Epithelial cell of prostate (primary cell): ENCODE measurements around the gene RABAC1.

Source experiments
- DNase-seq: peaks from one replicate; pipeline ENCODE4 v3.0.0-alpha.2; 2011; ENCODE audit warnings: low read depth, low spot score
- H3K27ac ChIP-seq: fragments of 450-650 bp; 2 replicates; pipeline ENCODE4 v1.5.1; 2017; ENCODE audit warnings: mild to moderate bottlenecking

RABAC1 gene

GRCh38 chr19:41990615-41991014 is 31.5 kb upstream of the RABAC1 start:
- no peak for DNase-seq
- H3K27ac ChIP-seq: no peak overlapping the region

GRCh38 chr19:41990028-41990427 is 30.9 kb upstream of the RABAC1 start:
- no peak overlapping the region for H3K27ac ChIP-seq
- no peak for DNase-seq

- no peak for DNase-seq
- H3K27ac ChIP-seq: no peak overlapping the region
Measured at GRCh38 chr19:41988947-41989346, 29.8 kb upstream of the RABAC1 start.

- H3K27ac ChIP-seq: no peak overlapping the region
Measured at GRCh38 chr19:41987141-41987860, 28.2 kb upstream of the RABAC1 start.

GRCh38 chr19:41984961-41985360 is 25.8 kb upstream of the RABAC1 start:
- DNase-seq: no peak

More at GRCh38 chr19:41987141-41987860, 28.2 kb upstream of the RABAC1 start:
- no peak for DNase-seq

GRCh38 chr19:41981724-41982123 is 22.6 kb upstream of the RABAC1 start:
- H3K27ac ChIP-seq: no peak overlapping the region
- no peak for DNase-seq

More at GRCh38 chr19:41984961-41985360, 25.8 kb upstream of the RABAC1 start:
- H3K27ac ChIP-seq: no peak overlapping the region

GRCh38 chr19:41978470-41978869 is 19.3 kb upstream of the RABAC1 start:
- no peak overlapping the region for H3K27ac ChIP-seq
- no peak for DNase-seq

- no peak overlapping the region for H3K27ac ChIP-seq
Measured at GRCh38 chr19:41977916-41978315, 18.8 kb upstream of the RABAC1 start.

GRCh38 chr19:41974652-41975051 is 15.5 kb upstream of the RABAC1 start:
- H3K27ac ChIP-seq: no peak overlapping the region
- no peak for DNase-seq

More at GRCh38 chr19:41977916-41978315, 18.8 kb upstream of the RABAC1 start:
- no peak for DNase-seq

GRCh38 chr19:41971363-41971762 is 12.2 kb upstream of the RABAC1 start:
- H3K27ac ChIP-seq: no peak overlapping the region
- DNase-seq: no peak

GRCh38 chr19:41969772-41970458 is 10.8 kb upstream of the RABAC1 start:
- no peak for DNase-seq
- H3K27ac ChIP-seq: no peak overlapping the region

- no peak overlapping the region for H3K27ac ChIP-seq
- DNase-seq: no peak
Measured at GRCh38 chr19:41968751-41969595, 9.9 kb upstream of the RABAC1 start.

- DNase-seq: no peak
Measured at GRCh38 chr19:41967054-41967783, 8.1 kb upstream of the RABAC1 start.

GRCh38 chr19:41965106-41965505 is 6.0 kb upstream of the RABAC1 start:
- H3K27ac ChIP-seq: no peak overlapping the region
- no peak for DNase-seq

More at GRCh38 chr19:41967054-41967783, 8.1 kb upstream of the RABAC1 start:
- no peak overlapping the region for H3K27ac ChIP-seq

GRCh38 chr19:41960973-41961372 is 1.9 kb upstream of the RABAC1 start:
- H3K27ac ChIP-seq: no peak overlapping the region
- no peak for DNase-seq

GRCh38 chr19:41958367-41959055 is 610 bp downstream of the RABAC1 start:
- no peak for DNase-seq
- H3K27ac ChIP-seq: peak overlapping the region; percentile 83

GRCh38 chr19:41957838-41958366 is 1.2 kb downstream of the RABAC1 start:
- H3K27ac ChIP-seq: peak overlapping the region; percentile 83
- DNase-seq: peak; percentile 56

GRCh38 chr19:41957161-41957837 is 1.8 kb downstream of the RABAC1 start:
- no peak for DNase-seq
- no peak overlapping the region for H3K27ac ChIP-seq

- DNase-seq: no peak
- no peak overlapping the region for H3K27ac ChIP-seq
Measured at GRCh38 chr19:41956621-41957020, 2.5 kb downstream of the RABAC1 start.
